ENCODE data around the gene ARHGEF7. TPM values are rescaled to one million over a fixed set of nuclear protein-coding genes. Genes with fewer than 3 reads are reported as not detected.

Gene ARHGEF7
- total RNA-seq, 1 donor from 2014 or later, result 227 TPM

GRCh38 chr13:111114362-111115060 is 599 bp upstream of the ARHGEF7 start:
- TF ChIP-seq CTCF (IDR thresholded peaks at IDR 0.05; ENCODE audit: partially characterized antibody, unreplicated experiment), result no peak
- peak; percentile 75 for DNase-seq
- peak overlapping the region; percentile 92 for H3K4me3 Mint-ChIP-seq (ENCODE audit: unreplicated experiment)
- peaks cover 20% of the 10 kb centered on the region for H3K27me3 Mint-ChIP-seq (ENCODE audit: unreplicated experiment)
- peaks cover 27% of the 10 kb centered on the region for H3K9me3 Mint-ChIP-seq (ENCODE audit: unreplicated experiment)
- H3K4me1 Mint-ChIP-seq (ENCODE audit: low read depth, unreplicated experiment), result peaks cover 50% of the 10 kb centered on the region
- peaks cover 4% of the 10 kb centered on the region for H3K36me3 Mint-ChIP-seq (ENCODE audit: unreplicated experiment)
- H3K27ac Mint-ChIP-seq (ENCODE audit: unreplicated experiment), result peak overlapping the region; percentile 98

- peaks cover 54% of the 10 kb centered on the region for H3K4me1 Mint-ChIP-seq (ENCODE audit: low read depth, unreplicated experiment)
- peaks cover 28% of the 10 kb centered on the region for H3K9me3 Mint-ChIP-seq (ENCODE audit: unreplicated experiment)
- peaks cover 25% of the 10 kb centered on the region for H3K27me3 Mint-ChIP-seq (ENCODE audit: unreplicated experiment)
- TF ChIP-seq CTCF (IDR thresholded peaks at IDR 0.05; ENCODE audit: partially characterized antibody, unreplicated experiment), result no peak
- peak overlapping the region; percentile 99 for H3K27ac Mint-ChIP-seq (ENCODE audit: unreplicated experiment)
- DNase-seq, result peak; percentile 19
- peaks cover 4% of the 10 kb centered on the region for H3K36me3 Mint-ChIP-seq (ENCODE audit: unreplicated experiment)
- peak overlapping the region; percentile 99 for H3K4me3 Mint-ChIP-seq (ENCODE audit: unreplicated experiment)
Measured at GRCh38 chr13:111115965-111116521, 933 bp downstream of the ARHGEF7 start.

- H3K4me1 Mint-ChIP-seq (ENCODE audit: low read depth, unreplicated experiment), result peaks cover 54% of the 10 kb centered on the region
- no peak overlapping the region for H3K27ac Mint-ChIP-seq (ENCODE audit: unreplicated experiment)
- DNase-seq, result no peak
- peaks cover 25% of the 10 kb centered on the region for H3K27me3 Mint-ChIP-seq (ENCODE audit: unreplicated experiment)
- TF ChIP-seq CTCF (IDR thresholded peaks at IDR 0.05; ENCODE audit: partially characterized antibody, unreplicated experiment), result no peak
- H3K4me3 Mint-ChIP-seq (ENCODE audit: unreplicated experiment), result peak overlapping the region; percentile 99
- H3K36me3 Mint-ChIP-seq (ENCODE audit: unreplicated experiment), result peaks cover 4% of the 10 kb centered on the region
- peaks cover 24% of the 10 kb centered on the region for H3K9me3 Mint-ChIP-seq (ENCODE audit: unreplicated experiment)
Measured at GRCh38 chr13:111116856-111117255, 1.7 kb downstream of the ARHGEF7 start.

GRCh38 chr13:111117289-111117688 is 2.2 kb downstream of the ARHGEF7 start:
- no peak for TF ChIP-seq CTCF (IDR thresholded peaks at IDR 0.05; ENCODE audit: partially characterized antibody, unreplicated experiment)
- Mint-ChIP-seq H3K9me3 (ENCODE audit: unreplicated experiment) (peaks cover 27% of the 10 kb centered on the region), H3K27me3 (ENCODE audit: unreplicated experiment) (peaks cover 28% of the 10 kb centered on the region), H3K27ac (ENCODE audit: unreplicated experiment) (no peak overlapping the region), H3K36me3 (ENCODE audit: unreplicated experiment) (peaks cover 4% of the 10 kb centered on the region), H3K4me3 (ENCODE audit: unreplicated experiment) (peak overlapping the region; percentile 81), H3K4me1 (ENCODE audit: low read depth, unreplicated experiment) (peaks cover 55% of the 10 kb centered on the region)
- no peak for DNase-seq

- H3K4me1 Mint-ChIP-seq (ENCODE audit: low read depth, unreplicated experiment), result peaks cover 54% of the 10 kb centered on the region
- peak overlapping the region; percentile 81 for H3K4me3 Mint-ChIP-seq (ENCODE audit: unreplicated experiment)
- H3K9me3 Mint-ChIP-seq (ENCODE audit: unreplicated experiment), result peaks cover 27% of the 10 kb centered on the region
- H3K27ac Mint-ChIP-seq (ENCODE audit: unreplicated experiment), result no peak overlapping the region
- peaks cover 29% of the 10 kb centered on the region for H3K27me3 Mint-ChIP-seq (ENCODE audit: unreplicated experiment)
- DNase-seq, result peak; percentile 13
- TF ChIP-seq CTCF (IDR thresholded peaks at IDR 0.05; ENCODE audit: partially characterized antibody, unreplicated experiment), result no peak
- peaks cover 4% of the 10 kb centered on the region for H3K36me3 Mint-ChIP-seq (ENCODE audit: unreplicated experiment)
Measured at GRCh38 chr13:111117961-111118360, 2.9 kb downstream of the ARHGEF7 start.
